ENCODE data around the gene RBM20. TPM values are rescaled to one million over a fixed set of nuclear protein-coding genes. Genes with fewer than 3 reads are reported as not detected.

The RBM20 gene
- total and polyA plus RNA-seq, 2 experiments from 2014 or later: 0.05 to 0.17 TPM

GRCh38 chr10:110698782-110699201, 54.7 kb downstream of the RBM20 start:
- H3F3A ChIP-seq (replicated peaks; ENCODE audit: low read depth): no peaks in the 10 kb centered on the region
- H3K4me3 Mint-ChIP-seq: no peak overlapping the region
- H3K4me1 Mint-ChIP-seq: peaks cover 16% of the 10 kb centered on the region
- H3K79me2 ChIP-seq (replicated peaks; ENCODE audit: insufficient read depth): no peaks in the 10 kb centered on the region
- H3K27me3 ChIP-seq (ENCODE audit: insufficient read depth): no peaks in the 10 kb centered on the region
- no peaks in the 10 kb centered on the region for H3K36me3 ChIP-seq (ENCODE audit: insufficient read depth)
- H3K27ac ChIP-seq (ENCODE audit: low read depth): no peak overlapping the region
- no peaks in the 10 kb centered on the region for H3K9me2 ChIP-seq (ENCODE audit: insufficient read depth)
- no peak overlapping the region for H3K27ac Mint-ChIP-seq
- TF ChIP-seq, protein P1, sequence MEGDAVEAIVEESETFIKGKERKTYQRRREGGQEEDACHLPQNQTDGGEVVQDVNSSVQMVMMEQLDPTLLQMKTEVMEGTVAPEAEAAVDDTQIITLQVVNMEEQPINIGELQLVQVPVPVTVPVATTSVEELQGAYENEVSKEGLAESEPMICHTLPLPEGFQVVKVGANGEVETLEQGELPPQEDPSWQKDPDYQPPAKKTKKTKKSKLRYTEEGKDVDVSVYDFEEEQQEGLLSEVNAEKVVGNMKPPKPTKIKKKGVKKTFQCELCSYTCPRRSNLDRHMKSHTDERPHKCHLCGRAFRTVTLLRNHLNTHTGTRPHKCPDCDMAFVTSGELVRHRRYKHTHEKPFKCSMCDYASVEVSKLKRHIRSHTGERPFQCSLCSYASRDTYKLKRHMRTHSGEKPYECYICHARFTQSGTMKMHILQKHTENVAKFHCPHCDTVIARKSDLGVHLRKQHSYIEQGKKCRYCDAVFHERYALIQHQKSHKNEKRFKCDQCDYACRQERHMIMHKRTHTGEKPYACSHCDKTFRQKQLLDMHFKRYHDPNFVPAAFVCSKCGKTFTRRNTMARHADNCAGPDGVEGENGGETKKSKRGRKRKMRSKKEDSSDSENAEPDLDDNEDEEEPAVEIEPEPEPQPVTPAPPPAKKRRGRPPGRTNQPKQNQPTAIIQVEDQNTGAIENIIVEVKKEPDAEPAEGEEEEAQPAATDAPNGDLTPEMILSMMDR (conservative IDR thresholded peaks at IDR 0.05; ENCODE audit: low read depth in 2 of 2): no peak
- no peak for TF ChIP-seq ZNF114 (CRISPR knock-in tag; IDR thresholded peaks at IDR 0.05)
- no peak for TF ChIP-seq EZH2phosphoT487 (IDR thresholded peaks at IDR 0.05; ENCODE audit: unreplicated experiment)
- TF ChIP-seq NANOG (IDR thresholded peaks at IDR 0.05; ENCODE audit: borderline replicate concordance): no peak
- no peak for TF ChIP-seq ZNF331 (CRISPR knock-in tag; IDR thresholded peaks at IDR 0.05; ENCODE audit: low read depth)
- TF ChIP-seq, protein P2, sequence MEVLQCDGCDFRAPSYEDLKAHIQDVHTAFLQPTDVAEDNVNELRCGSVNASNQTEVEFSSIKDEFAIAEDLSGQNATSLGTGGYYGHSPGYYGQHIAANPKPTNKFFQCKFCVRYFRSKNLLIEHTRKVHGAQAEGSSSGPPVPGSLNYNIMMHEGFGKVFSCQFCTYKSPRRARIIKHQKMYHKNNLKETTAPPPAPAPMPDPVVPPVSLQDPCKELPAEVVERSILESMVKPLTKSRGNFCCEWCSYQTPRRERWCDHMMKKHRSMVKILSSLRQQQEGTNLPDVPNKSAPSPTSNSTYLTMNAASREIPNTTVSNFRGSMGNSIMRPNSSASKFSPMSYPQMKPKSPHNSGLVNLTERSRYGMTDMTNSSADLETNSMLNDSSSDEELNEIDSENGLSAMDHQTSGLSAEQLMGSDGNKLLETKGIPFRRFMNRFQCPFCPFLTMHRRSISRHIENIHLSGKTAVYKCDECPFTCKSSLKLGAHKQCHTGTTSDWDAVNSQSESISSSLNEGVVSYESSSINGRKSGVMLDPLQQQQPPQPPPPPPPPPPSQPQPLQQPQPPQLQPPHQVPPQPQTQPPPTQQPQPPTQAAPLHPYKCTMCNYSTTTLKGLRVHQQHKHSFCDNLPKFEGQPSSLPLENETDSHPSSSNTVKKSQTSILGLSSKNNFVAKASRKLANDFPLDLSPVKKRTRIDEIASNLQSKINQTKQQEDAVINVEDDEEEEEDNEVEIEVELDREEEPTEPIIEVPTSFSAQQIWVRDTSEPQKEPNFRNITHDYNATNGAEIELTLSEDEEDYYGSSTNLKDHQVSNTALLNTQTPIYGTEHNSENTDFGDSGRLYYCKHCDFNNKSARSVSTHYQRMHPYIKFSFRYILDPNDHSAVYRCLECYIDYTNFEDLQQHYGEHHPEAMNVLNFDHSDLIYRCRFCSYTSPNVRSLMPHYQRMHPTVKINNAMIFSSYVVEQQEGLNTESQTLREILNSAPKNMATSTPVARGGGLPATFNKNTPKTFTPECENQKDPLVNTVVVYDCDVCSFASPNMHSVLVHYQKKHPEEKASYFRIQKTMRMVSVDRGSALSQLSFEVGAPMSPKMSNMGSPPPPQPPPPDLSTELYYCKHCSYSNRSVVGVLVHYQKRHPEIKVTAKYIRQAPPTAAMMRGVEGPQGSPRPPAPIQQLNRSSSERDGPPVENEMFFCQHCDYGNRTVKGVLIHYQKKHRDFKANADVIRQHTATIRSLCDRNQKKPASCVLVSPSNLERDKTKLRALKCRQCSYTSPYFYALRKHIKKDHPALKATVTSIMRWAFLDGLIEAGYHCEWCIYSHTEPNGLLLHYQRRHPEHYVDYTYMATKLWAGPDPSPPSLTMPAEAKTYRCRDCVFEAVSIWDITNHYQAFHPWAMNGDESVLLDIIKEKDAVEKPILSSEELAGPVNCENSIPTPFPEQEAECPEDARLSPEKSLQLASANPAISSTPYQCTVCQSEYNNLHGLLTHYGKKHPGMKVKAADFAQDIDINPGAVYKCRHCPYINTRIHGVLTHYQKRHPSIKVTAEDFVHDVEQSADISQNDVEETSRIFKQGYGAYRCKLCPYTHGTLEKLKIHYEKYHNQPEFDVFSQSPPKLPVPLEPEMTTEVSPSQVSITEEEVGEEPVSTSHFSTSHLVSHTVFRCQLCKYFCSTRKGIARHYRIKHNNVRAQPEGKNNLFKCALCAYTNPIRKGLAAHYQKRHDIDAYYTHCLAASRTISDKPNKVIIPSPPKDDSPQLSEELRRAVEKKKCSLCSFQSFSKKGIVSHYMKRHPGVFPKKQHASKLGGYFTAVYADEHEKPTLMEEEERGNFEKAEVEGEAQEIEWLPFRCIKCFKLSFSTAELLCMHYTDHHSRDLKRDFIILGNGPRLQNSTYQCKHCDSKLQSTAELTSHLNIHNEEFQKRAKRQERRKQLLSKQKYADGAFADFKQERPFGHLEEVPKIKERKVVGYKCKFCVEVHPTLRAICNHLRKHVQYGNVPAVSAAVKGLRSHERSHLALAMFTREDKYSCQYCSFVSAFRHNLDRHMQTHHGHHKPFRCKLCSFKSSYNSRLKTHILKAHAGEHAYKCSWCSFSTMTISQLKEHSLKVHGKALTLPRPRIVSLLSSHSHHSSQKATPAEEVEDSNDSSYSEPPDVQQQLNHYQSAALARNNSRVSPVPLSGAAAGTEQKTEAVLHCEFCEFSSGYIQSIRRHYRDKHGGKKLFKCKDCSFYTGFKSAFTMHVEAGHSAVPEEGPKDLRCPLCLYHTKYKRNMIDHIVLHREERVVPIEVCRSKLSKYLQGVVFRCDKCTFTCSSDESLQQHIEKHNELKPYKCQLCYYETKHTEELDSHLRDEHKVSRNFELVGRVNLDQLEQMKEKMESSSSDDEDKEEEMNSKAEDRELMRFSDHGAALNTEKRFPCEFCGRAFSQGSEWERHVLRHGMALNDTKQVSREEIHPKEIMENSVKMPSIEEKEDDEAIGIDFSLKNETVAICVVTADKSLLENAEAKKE (CRISPR knock-in tag; IDR thresholded peaks at IDR 0.05): no peak
- no peak for TF ChIP-seq STAT1 (IDR thresholded peaks at IDR 0.05; ENCODE audit: unreplicated experiment)
- TF ChIP-seq REST (IDR thresholded peaks at IDR 0.05; ENCODE audit: unreplicated experiment): no peak
- no peak for TF ChIP-seq JUNB (IDR thresholded peaks at IDR 0.05; ENCODE audit: unreplicated experiment)
- no peak for TF ChIP-seq POLR2AphosphoS5 (IDR thresholded peaks at IDR 0.05; ENCODE audit: low read depth)
- TF ChIP-seq, protein P3, sequence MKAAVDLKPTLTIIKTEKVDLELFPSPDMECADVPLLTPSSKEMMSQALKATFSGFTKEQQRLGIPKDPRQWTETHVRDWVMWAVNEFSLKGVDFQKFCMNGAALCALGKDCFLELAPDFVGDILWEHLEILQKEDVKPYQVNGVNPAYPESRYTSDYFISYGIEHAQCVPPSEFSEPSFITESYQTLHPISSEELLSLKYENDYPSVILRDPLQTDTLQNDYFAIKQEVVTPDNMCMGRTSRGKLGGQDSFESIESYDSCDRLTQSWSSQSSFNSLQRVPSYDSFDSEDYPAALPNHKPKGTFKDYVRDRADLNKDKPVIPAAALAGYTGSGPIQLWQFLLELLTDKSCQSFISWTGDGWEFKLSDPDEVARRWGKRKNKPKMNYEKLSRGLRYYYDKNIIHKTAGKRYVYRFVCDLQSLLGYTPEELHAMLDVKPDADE (IDR thresholded peaks at IDR 0.05): no peak
- TF ChIP-seq CREB1 (CRISPR knock-in tag; IDR thresholded peaks at IDR 0.05; ENCODE audit: low read depth): no peak
- no peak for TF ChIP-seq EZH2 (IDR thresholded peaks at IDR 0.05; ENCODE audit: low read depth, unreplicated experiment)
- H3K27me3 Mint-ChIP-seq (ENCODE audit: insufficient read depth, low read depth, poor library complexity): peaks cover 4% of the 10 kb centered on the region
- peaks cover 15% of the 10 kb centered on the region for H3K4me1 ChIP-seq (ENCODE audit: insufficient read depth)
- ATAC-seq (no peak), DNase-seq (ENCODE audit: low spot score) (no peak)
- no peaks in the 10 kb centered on the region for H3K9me3 Mint-ChIP-seq
- no peaks in the 10 kb centered on the region for H3K36me3 Mint-ChIP-seq (ENCODE audit: low read depth)
- no peak overlapping the region for H3K4me3 ChIP-seq
- no peaks in the 10 kb centered on the region for H4K20me1 ChIP-seq (replicated peaks; ENCODE audit: insufficient read depth)
- no peak overlapping the region for H2AFZ ChIP-seq
- H3K4me2 ChIP-seq: no peak overlapping the region

Measured in GM23338 (cell line).